HepG2 (cell line): Measurements from ENCODE around the gene NT5C1A. TPM values are rescaled to one million over a fixed set of nuclear protein-coding genes. Genes with fewer than 3 reads are reported as not detected.

Experiments used
- ATAC-seq: fragments of 200-7000 bp; cut with Tn5 transposase; 3 replicates; pipeline ENCODE4 v1.9.1; 2020; ENCODE audit warnings: mild to moderate bottlenecking, moderate library complexity
- BruUV-seq: library from RNA; stranded (reverse); fragments of 400-500 nt; replicated peaks from 2 replicates; lab custom pipeline; 2021; lab: Mats Ljungman, UMichigan
- CTCF ChIA-PET: fragments of 300-600 bp; formaldehyde crosslinking; extraction: SDS; loops from one replicate; lab custom pipeline; 2021; ENCODE audit warnings: low total read pairs, inconsistent platforms, low intra/inter-chr PET ratio; lab: Yijun Ruan, JAX
- POLR2A ChIA-PET: fragments of 350-600 bp; sonication (Branson Sonifier 250); formaldehyde crosslinking; loops from one replicate; lab custom pipeline; 2020; ENCODE audit warnings: antibody characterized with exemption, inconsistent platforms; lab: Yijun Ruan, JAX
- DNase-seq: peaks from one replicate; pipeline ENCODE4 v3.0.0-alpha.2; 2015; ENCODE audit warnings: low spot score
- FAIRE-seq: peaks from 3 replicates; lab custom pipeline; 2011; peaks lifted over from hg19 to GRCh38; lab: Jason Lieb, UNC
- H2AFZ ChIP-seq: one replicate; pipeline ENCODE4 v1.6.1; 2011; ENCODE audit warnings: low read length, inconsistent platforms
- H3K27ac ChIP-seq: fragments of 300-600 bp; 3 replicates; pipeline ENCODE4 v1.8.0; 2011; ENCODE audit warnings: mixed run types, mild to moderate bottlenecking, mixed read lengths, low read length, inconsistent platforms; ENCODE audit not compliant: insufficient read depth; ENCODE audit errors: extremely low read length
- H3K27me3 ChIP-seq, 2 experiments: fragments of 200-600 bp in 1 of 2; 2 replicates in 1 of 2; 3 replicates in 1 of 2; pipeline versions ENCODE4 v1.6.0 to v1.8.0; 2011; ENCODE audit warnings: low read length in 2 of 2, mild to moderate bottlenecking in 2 of 2, moderate library complexity in 2 of 2, inconsistent platforms in 1 of 2; ENCODE audit not compliant: insufficient read depth in 2 of 2, control insufficient read depth in 1 of 2
- H3K36me3 ChIP-seq, 2 experiments: fragments of 200-600 bp in 1 of 2; replicated peaks in 1 of 2; 2 replicates in 1 of 2; 3 replicates in 1 of 2; pipeline versions ENCODE4 v1.5.1 to v1.8.0; 2011; ENCODE audit warnings: low read length in 2 of 2, inconsistent platforms in 1 of 2; ENCODE audit not compliant: insufficient read depth in 2 of 2, control insufficient read depth in 1 of 2
- H3K4me1 ChIP-seq: 2 replicates; pipeline ENCODE4 v1.5.1; 2012; ENCODE audit warnings: low read length, inconsistent platforms; ENCODE audit not compliant: insufficient read depth
- H3K4me2 ChIP-seq: 2 replicates; pipeline ENCODE4 v1.6.0; 2011; ENCODE audit warnings: low read depth, low read length, inconsistent platforms
- H3K4me3 ChIP-seq, 3 experiments: fragments of 200-600 bp in 1 of 3; sonication (generic), shearing (Covaris generic) in 1 of 3; replicated peaks in 1 of 3; 2 replicates each; pipeline ENCODE4 v1.5.1; 2011 to 2016; ENCODE audit warnings: low read length in 3 of 3, inconsistent platforms in 2 of 3, low read depth in 2 of 3, mild to moderate bottlenecking in 2 of 3, control low read depth in 1 of 3, mixed read lengths in 1 of 3; ENCODE audit not compliant: insufficient read depth in 1 of 3
- H3K79me2 ChIP-seq: one replicate; pipeline ENCODE4 v1.6.1; 2011; ENCODE audit warnings: low read length, inconsistent platforms; ENCODE audit not compliant: insufficient read depth
- H3K9ac ChIP-seq: 2 replicates; pipeline ENCODE4 v1.6.0; 2011; ENCODE audit warnings: mild to moderate bottlenecking, low read depth, low read length, inconsistent platforms; ENCODE audit not compliant: insufficient read depth
- H3K9me3 ChIP-seq: 2 replicates; pipeline ENCODE4 v1.5.1; 2012; ENCODE audit warnings: mild to moderate bottlenecking, low read length
- H4K20me1 ChIP-seq: 2 replicates; pipeline ENCODE4 v1.6.0; 2011; ENCODE audit warnings: inconsistent platforms, mild to moderate bottlenecking, low read length, moderate library complexity; ENCODE audit not compliant: insufficient read depth
- CEBPB ChIP-seq: IDR thresholded peaks from 2 replicates; pipeline ENCODE4 v1.6.1; 2011; ENCODE audit warnings: low read depth, low read length, improper control_type of control experiment, borderline replicate concordance
- GMEB1 ChIP-seq: sonication (generic); formaldehyde crosslinking; IDR thresholded peaks from 2 replicates; pipeline ENCODE4 v1.5.1; 2020; ENCODE audit warnings: missing genetic modification reagents, mild to moderate bottlenecking, borderline replicate concordance
- HMGXB4 ChIP-seq, 2 experiments: sonication (generic) in 1 of 2; formaldehyde crosslinking in 1 of 2; IDR thresholded peaks; 2 replicates each; pipeline versions ENCODE4 v1.4.0 to v1.6.1; 2018 to 2020; ENCODE audit warnings: missing genetic modification reagents in 2 of 2, borderline replicate concordance in 1 of 2, low read depth in 1 of 2, mild to moderate bottlenecking in 1 of 2, missing biosample characterization in 1 of 2
- XRCC5 ChIP-seq: fragments of 200-400 bp; formaldehyde crosslinking; optimal IDR thresholded peaks from 2 replicates; pipeline ENCODE3; 2017; ENCODE audit warnings: mild to moderate bottlenecking, low read length
- ZNF564 ChIP-seq: sonication (generic); formaldehyde crosslinking; IDR thresholded peaks from 2 replicates; pipeline ENCODE4 v1.8.1; 2023; ENCODE audit warnings: mild to moderate bottlenecking, missing genetic modification reagents
- ZNF574 ChIP-seq: sonication (generic); formaldehyde crosslinking; IDR thresholded peaks from 2 replicates; pipeline ENCODE4 v1.4.0; 2020; ENCODE audit warnings: missing genetic modification reagents
- ZNF644 ChIP-seq: IDR thresholded peaks from 2 replicates; pipeline ENCODE4 v1.6.1; 2016; ENCODE audit warnings: low read depth
- ZSCAN29 ChIP-seq: sonication (generic); formaldehyde crosslinking; conservative IDR thresholded peaks from 2 replicates; pipeline ENCODE4 v1.4.0; 2020; ENCODE audit warnings: mild to moderate bottlenecking, missing genetic modification reagents
- WGBS: methylation state at CpG from one replicate; pipeline ENCODE4 v1.1.6; 2017; ENCODE audit warnings: low lambda C conversion rate; 5-methylcytosine and 5-hydroxymethylcytosine counted together
- in situ Hi-C: cut with HindIII; loops from 2 replicates; pipeline ENCODE4 v1.10.0; 2017; ENCODE audit warnings: low pct_unique_long_range_greater_than_20kb; ENCODE audit not compliant: extremely low pct_ligation_motif_present
- intact Hi-C: fragments of 100-400 bp; cut with micrococcal nuclease; formaldehyde crosslinking; loops from one replicate; pipeline ENCODE4 v1.10.0; 2022; ENCODE audit not compliant: unreplicated experiment
- polyA plus RNA-seq, 8 experiments: library from polyadenylated mRNA; depleted of rRNA in 3 of 8; stranded (reverse) in 7 of 8; unstranded in 1 of 8; fragments of >200 nt; fragmentation: Illumina TruSeq in 4 of 8; extraction: Trizol in 4 of 8; gene quantifications; 2 replicates each; pipeline versions ENCODE4 v1.2.1 to v1.2.3, GENCODE V29; 2011 to 2016; ENCODE audit warnings: low read depth in 4 of 8, missing spikeins in 1 of 8, mixed read lengths in 1 of 8; ENCODE audit not compliant: insufficient read depth in 1 of 8
- total RNA-seq, 5 experiments: library from RNA; depleted of rRNA; stranded (reverse); fragments of >200 nt; fragmentation: Illumina TruSeq; extraction: Trizol; gene quantifications; 2 replicates each; pipeline ENCODE4 v1.2.3, GENCODE V29; 2016; ENCODE audit warnings: low read depth in 1 of 5

Gene NT5C1A
- total and polyA plus RNA-seq, 2 of the 13 experiments (the other 11 are each of a cell fraction or from before 2014, with no cell fraction given) = not detected

- BruUV-seq = no TSS peak
Measured at GRCh38 chr1:39640861-39641260, 31.0 kb downstream of the NT5C1A start.

GRCh38 chr1:39639305-39640130, 32.4 kb downstream of the NT5C1A start, which contains the start of gene HEYL:
Gene HEYL (minus strand): TSS chr1:39639643. CDS start chr1:39639625, 18 bp downstream.
- CTCF ChIA-PET = interaction anchor here (0.7 kb wide), 1 partner anchor 14 kb away, joined by 3 read pairs; no protein-coding TSS in a partner anchor
- ATAC-seq (peak; percentile 92), FAIRE-seq (no peak), DNase-seq (peak; percentile 40)
- H3K27me3 ChIP-seq = peaks cover 1 to 33% of the 10 kb centered on the region in 2 experiments; a peak in 4 of 5 replicates
- H3K36me3 ChIP-seq = no peaks in the 10 kb centered on the region
- H4K20me1 ChIP-seq = no peaks in the 10 kb centered on the region
- no peak within 1 kb of the TSS for H3K27ac ChIP-seq
- no TSS peak for BruUV-seq
- H3K9ac ChIP-seq = no peak within 1 kb of the TSS
- no peaks in the 10 kb centered on the region for H3K4me1 ChIP-seq
- peak within 1 kb of the TSS; percentile 21; the same call in 1 of the 2 replicates for H3K4me2 ChIP-seq
- POLR2A ChIA-PET = no interaction called here
- H3K9me3 ChIP-seq = no peaks in the 10 kb centered on the region
- no peak within 1 kb of the TSS for H2AFZ ChIP-seq
- in situ Hi-C loops = no loop called here
- intact Hi-C loops = no loop called here
- H3K79me2 ChIP-seq = no peaks in the 10 kb centered on the region
- WGBS = 65% methylated on average over 24 of the region's 88 CpGs
- peak within 1 kb of the TSS in 2 of 3 experiments; percentile 40 to 58; a peak in 4 of 6 replicates for H3K4me3 ChIP-seq
- peak; percentile 44 to 60; a peak in 1 of 4 replicates for TF ChIP-seq HMGXB4 (CRISPR knock-in tag; IDR thresholded peaks at IDR 0.05; ENCODE audit: borderline replicate concordance in 1 of 2, low read depth in 1 of 2)
- TF ChIP-seq ZNF644 (CRISPR knock-in tag) = 0 out of 2 replicates have a peak, but pooled peaks have one; percentile 12
- TF ChIP-seq XRCC5 = peak; percentile 63
- peak; percentile 97 for TF ChIP-seq ZNF574 (CRISPR knock-in tag)
- no peak for TF ChIP-seq GMEB1 (CRISPR knock-in tag)
- TF ChIP-seq ZSCAN29 (CRISPR knock-in tag) = no peak

More at GRCh38 chr1:39640861-39641260, 31.0 kb downstream of the NT5C1A start:
- H3K4me3 ChIP-seq = no peak overlapping the region
- no peak overlapping the region for H2AFZ ChIP-seq
- no peak for DNase-seq
- no peaks in the 10 kb centered on the region for H3K79me2 ChIP-seq
- no peak overlapping the region for H3K4me2 ChIP-seq
- no peaks in the 10 kb centered on the region for H3K9me3 ChIP-seq
- FAIRE-seq = no peak
- peaks cover 0 to 21% of the 10 kb centered on the region in 2 experiments; a peak in 4 of 5 replicates for H3K27me3 ChIP-seq
- 37% methylated on average over 8 of the region's 8 CpGs for WGBS
- no peaks in the 10 kb centered on the region for H4K20me1 ChIP-seq
- H3K27ac ChIP-seq = no peak overlapping the region
- TF ChIP-seq ZNF564 (CRISPR knock-in tag) = no peak
- TF ChIP-seq CEBPB = peak; percentile 31; the same call in 1 of the 2 replicates
- CTCF ChIA-PET = no interaction called here
- POLR2A ChIA-PET = no interaction called here
- no peaks in the 10 kb centered on the region for H3K4me1 ChIP-seq
- no peak overlapping the region for H3K9ac ChIP-seq
- no peaks in the 10 kb centered on the region for H3K36me3 ChIP-seq
- ATAC-seq = no peak
- intact Hi-C loops = no loop called here
- in situ Hi-C loops = no loop called here
